Thoracic aorta (tissue), 2 donors: ENCODE data around the gene ST8SIA4. TPM values are rescaled to one million over a fixed set of nuclear protein-coding genes. Genes with fewer than 3 reads are reported as not detected.

Source experiments
- ATAC-seq: fragments of 150-250 bp; one replicate; pipeline ENCODE4 v1.8.0; 2017; ENCODE audit warnings: low read depth; ENCODE audit not compliant: insufficient number of reproducible peaks, low FRiP score
- DNase-seq: peaks from one replicate; pipeline ENCODE4 v3.0.0-alpha.2; 2020; ENCODE audit warnings: low spot score
- H3K27ac ChIP-seq, 2 donors: fragments of 200-600 bp; sonication (generic); 1 replicate in 1 of 2; 2 replicates in 1 of 2; pipeline ENCODE4 v1.5.1; 2016; ENCODE audit warnings: mild to moderate bottlenecking in 2 of 2, moderate library complexity in 2 of 2
- H3K27me3 ChIP-seq: fragments of 200-600 bp; sonication (generic); replicated peaks from 2 replicates; pipeline ENCODE4 v1.6.0; 2016; ENCODE audit warnings: mild to moderate bottlenecking; ENCODE audit not compliant: insufficient read depth
- H3K36me3 ChIP-seq: fragments of 200-600 bp; sonication (generic); one replicate; pipeline ENCODE4 v1.5.1; 2016
- H3K4me1 ChIP-seq, 2 donors: fragments of 200-600 bp; sonication (generic); 1 replicate in 1 of 2; 2 replicates in 1 of 2; pipeline versions ENCODE4 v1.5.1 to v1.6.0; 2016; ENCODE audit warnings: low read depth in 2 of 2, mild to moderate bottlenecking in 1 of 2; ENCODE audit not compliant: control insufficient read depth in 1 of 2
- H3K4me3 ChIP-seq: fragments of 200-600 bp; sonication (generic); 2 replicates; pipeline ENCODE4 v1.5.1; 2016; ENCODE audit warnings: mild to moderate bottlenecking
- H3K9me3 ChIP-seq: fragments of 200-600 bp; sonication (generic); 2 replicates; pipeline ENCODE4 v1.5.1; 2016
- CTCF ChIP-seq: fragments of 200-600 bp; sonication (generic); IDR thresholded peaks from one replicate; pipeline ENCODE4 v1.5.1; 2019; ENCODE audit warnings: antibody characterized with exemption
- total RNA-seq, 2 donors: library from RNA; depleted of rRNA; stranded (reverse); fragments of >200 nt; gene quantifications; one replicate each; pipeline versions ENCODE4 v1.1.0 to v1.2.3, GENCODE V29; 2016

Gene ST8SIA4
- total RNA-seq, 2 donors from 2014 or later, result 7.0 to 9.0 TPM

GRCh38 chr5:100867039-100867562 is 36.0 kb downstream of the ST8SIA4 start:
- Histone ChIP-seq H3K27ac (no peak overlapping the region), H3K27me3 (no peaks in the 10 kb centered on the region), H3K4me3 (no peak overlapping the region), H3K4me1 (no peaks in the 10 kb centered on the region), H3K36me3 (no peaks in the 10 kb centered on the region), H3K9me3 (no peaks in the 10 kb centered on the region)
- TF ChIP-seq CTCF, result no peak
- DNase-seq, result no peak
- ATAC-seq, result no peak

GRCh38 chr5:100864931-100865330 is 38.2 kb downstream of the ST8SIA4 start:
- Histone ChIP-seq H3K27ac (no peak overlapping the region), H3K4me3 (no peak overlapping the region), H3K9me3 (no peaks in the 10 kb centered on the region), H3K36me3 (no peaks in the 10 kb centered on the region), H3K27me3 (no peaks in the 10 kb centered on the region), H3K4me1 (no peaks in the 10 kb centered on the region)
- ATAC-seq (no peak), DNase-seq (no peak)
- TF ChIP-seq CTCF, result no peak

- Histone ChIP-seq H3K9me3 (no peaks in the 10 kb centered on the region), H3K4me1 (no peaks in the 10 kb centered on the region), H3K36me3 (no peaks in the 10 kb centered on the region), H3K27ac (no peak overlapping the region), H3K4me3 (no peak overlapping the region), H3K27me3 (no peaks in the 10 kb centered on the region)
- ATAC-seq (no peak), DNase-seq (no peak)
- no peak for TF ChIP-seq CTCF
Observed at GRCh38 chr5:100863739-100864138, 39.3 kb downstream of the ST8SIA4 start.

GRCh38 chr5:100861148-100861547 is 41.9 kb downstream of the ST8SIA4 start:
- H3K4me1 ChIP-seq, result no peaks in the 10 kb centered on the region
- no peak overlapping the region for H3K4me3 ChIP-seq
- no peaks in the 10 kb centered on the region for H3K9me3 ChIP-seq
- no peak for DNase-seq
- TF ChIP-seq CTCF, result no peak
- H3K36me3 ChIP-seq, result no peaks in the 10 kb centered on the region
- no peaks in the 10 kb centered on the region for H3K27me3 ChIP-seq
- no peak for ATAC-seq
- no peak overlapping the region for H3K27ac ChIP-seq

DNA sequence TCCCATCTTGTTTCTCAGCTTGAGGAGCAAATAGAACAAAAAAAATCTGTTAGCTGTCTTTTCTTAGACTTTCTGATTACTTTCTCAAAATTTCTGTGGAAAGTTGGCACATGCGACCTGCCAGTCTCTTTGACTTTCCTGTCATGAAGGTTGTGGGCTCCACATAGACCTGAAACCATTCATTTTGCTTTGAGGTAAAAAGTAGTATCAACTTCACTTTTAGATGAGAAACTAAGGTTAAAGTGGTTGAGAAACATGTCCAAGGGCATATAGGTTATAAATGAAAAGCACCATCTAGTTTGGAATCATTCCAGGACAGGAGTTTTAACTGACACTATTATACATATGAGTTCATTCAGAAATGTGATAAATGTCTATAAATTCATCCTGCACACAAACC is 42.7 kb downstream of the ST8SIA4 start:
- no peak for TF ChIP-seq CTCF

More for the DNA sequence above, 42.7 kb downstream of the ST8SIA4 start:
- Histone ChIP-seq H3K27ac (no peak overlapping the region), H3K9me3 (no peaks in the 10 kb centered on the region), H3K4me3 (no peak overlapping the region), H3K27me3 (no peaks in the 10 kb centered on the region), H3K36me3 (no peaks in the 10 kb centered on the region), H3K4me1 (no peaks in the 10 kb centered on the region)
- ATAC-seq, result no peak
- no peak for DNase-seq
